AG04450 (cell line): Measurements from ENCODE around the gene CNP. TPM values are rescaled to one million over a fixed set of nuclear protein-coding genes. Genes with fewer than 3 reads are reported as not detected.

Source experiments
- CTCF ChIA-PET: fragments of 300-600, 350-600 bp; formaldehyde crosslinking; extraction: SDS; loops from one replicate; lab custom pipeline; 2022; ENCODE audit warnings: antibody characterized with exemption, inconsistent platforms; lab: Charles Lee
- POLR2A ChIA-PET: fragments of 350-600 bp; formaldehyde crosslinking; extraction: SDS; loops from one replicate; lab custom pipeline; 2021; ENCODE audit warnings: antibody characterized with exemption, inconsistent platforms; lab: Yijun Ruan, JAX
- DNase-seq: peaks from one replicate; pipeline ENCODE4 v3.0.0-alpha.2; 2011; ENCODE audit warnings: low read depth, low spot score
- H3K27ac ChIP-seq: one replicate; pipeline ENCODE4 v1.5.1; 2012; ENCODE audit warnings: low read depth, low read length, control low read depth
- H3K27me3 ChIP-seq: one replicate; pipeline ENCODE4 v1.6.0; 2012; ENCODE audit warnings: low read length; ENCODE audit not compliant: control insufficient read depth, insufficient read depth
- H3K4me3 ChIP-seq: 2 replicates; pipeline ENCODE4 v1.5.1; 2011; ENCODE audit warnings: mild to moderate bottlenecking, low read depth, low read length, control low read depth
- H3K9me3 ChIP-seq: 2 replicates; pipeline ENCODE4 v1.5.1; 2012; ENCODE audit warnings: low read length; ENCODE audit not compliant: control insufficient read depth, insufficient read depth
- CTCF ChIP-seq: IDR thresholded peaks from 2 replicates; pipeline ENCODE4 v1.5.1; 2011; ENCODE audit warnings: low read depth, low read length, control low read depth, inconsistent platforms
- polyA plus RNA-seq: library from polyadenylated mRNA; depleted of rRNA; stranded (reverse); fragments of >200 nt; gene quantifications from 2 replicates; pipeline ENCODE4 v1.2.3, GENCODE V29; 2011

Gene CNP
- polyA plus RNA-seq, 1 experiment: 53.0 TPM

- Histone ChIP-seq H3K27ac (no peak overlapping the region), H3K27me3 (no peaks in the 10 kb centered on the region), H3K9me3 (no peaks in the 10 kb centered on the region), H3K4me3 (no peak overlapping the region)
- CTCF ChIA-PET: interaction anchor here (2.3 kb wide), 1 partner anchor 19 kb away, joined by 16 read pairs; the partner anchor contains the start of gene NKIRAS2
- TF ChIP-seq CTCF: no peak
- DNase-seq: no peak
- POLR2A ChIA-PET: interaction anchor here (1.1 kb wide), 1 partner anchor 17 kb away, joined by 4 read pairs; the partner anchor contains the start of gene DNAJC7
Measured at GRCh38 chr17:42000413-42001133, 34.0 kb downstream of the CNP start.

GRCh38 chr17:42001729-42002128 is 35.1 kb downstream of the CNP start:
- H3K9me3 ChIP-seq: no peaks in the 10 kb centered on the region
- TF ChIP-seq CTCF: no peak
- no peak overlapping the region for H3K4me3 ChIP-seq
- DNase-seq: no peak
- no peaks in the 10 kb centered on the region for H3K27me3 ChIP-seq
- H3K27ac ChIP-seq: no peak overlapping the region
- ChIA-PET CTCF (interaction anchor here (1.5 to 2.3 kb wide), 2 partner anchors 18 to 24 kb away, joined by 6 to 16 read pairs; partner anchors contain the start of gene NKIRAS2), POLR2A (no interaction called here)

- POLR2A ChIA-PET: interaction anchor here (0.8 to 1.0 kb wide), 2 partner anchors 14 to 15 kb away, joined by 3 read pairs; partner anchors contain the start of gene DNAJC7
- no peak overlapping the region for H3K27ac ChIP-seq
Measured at GRCh38 chr17:42002175-42002791, 35.7 kb downstream of the CNP start.

GRCh38 chr17:42002792-42003301 is 36.3 kb downstream of the CNP start:
- CTCF ChIA-PET: interaction anchor here (0.7 to 2.4 kb wide), 7 partner anchors 13 to 115 kb away, joined by 3 to 16 read pairs (median 4); partner anchors contain the start of genes DNAJC7 and NKIRAS2
- no peaks in the 10 kb centered on the region for H3K27me3 ChIP-seq
- H3K4me3 ChIP-seq: no peak overlapping the region
- TF ChIP-seq CTCF: no peak
- H3K9me3 ChIP-seq: no peaks in the 10 kb centered on the region
- POLR2A ChIA-PET: interaction anchor here (0.8 to 1.0 kb wide), 2 partner anchors 13 to 14 kb away, joined by 3 read pairs; partner anchors contain the start of gene DNAJC7
- no peak for DNase-seq
- H3K27ac ChIP-seq: peak overlapping the region; percentile 75

More at GRCh38 chr17:42002175-42002791, 35.7 kb downstream of the CNP start:
- Histone ChIP-seq H3K27me3 (no peaks in the 10 kb centered on the region), H3K9me3 (no peaks in the 10 kb centered on the region), H3K4me3 (no peak overlapping the region)
- DNase-seq: no peak
- TF ChIP-seq CTCF: no peak
- CTCF ChIA-PET: interaction anchor here (1.0 to 2.3 kb wide), 4 partner anchors 15 to 23 kb away, joined by 3 to 16 read pairs (median 5); partner anchors contain the start of genes DNAJC7 and NKIRAS2
